ENCODE measurements around the gene SSPN. TPM values are rescaled to one million over a fixed set of nuclear protein-coding genes. Genes with fewer than 3 reads are reported as not detected.
"Not testable (repeated sequence)": the region's sequence is repeated elsewhere in the genome, so short reads cannot be mapped to it uniquely, and the experiment has no call there.

SSPN gene
- total RNA-seq, 1 experiment from 2014 or later: 1.4 TPM

- no peak for DNase-seq (ENCODE audit: low read depth)
Measured at GRCh38 chr12:26226629-26227360, 31.4 kb downstream of the SSPN start.

GRCh38 chr12:26227361-26227745 lies 32.0 kb downstream of the SSPN start:
- no peak for DNase-seq (ENCODE audit: low read depth)

- DNase-seq (ENCODE audit: low read depth): no peak
Measured at GRCh38 chr12:26229910-26230309, 34.5 kb downstream of the SSPN start.

- no peak for DNase-seq (ENCODE audit: low read depth)
Measured at GRCh38 chr12:26231470-26231869, 36.1 kb downstream of the SSPN start.

- DNase-seq (ENCODE audit: low read depth): no peak
Measured at GRCh38 chr12:26231921-26232320, 36.5 kb downstream of the SSPN start.

GRCh38 chr12:26233631-26234030 lies 38.3 kb downstream of the SSPN start:
- DNase-seq (ENCODE audit: low read depth): no peak

- DNase-seq (ENCODE audit: low read depth): not testable (repeated sequence)
Measured at GRCh38 chr12:26235465-26235864, 40.1 kb downstream of the SSPN start.

GRCh38 chr12:26238341-26239121 lies 43.2 kb downstream of the SSPN start:
- DNase-seq (ENCODE audit: low read depth): no peak

GRCh38 chr12:26239122-26239851 lies 43.9 kb downstream of the SSPN start:
- DNase-seq (ENCODE audit: low read depth): peak; percentile 98

GRCh38 chr12:26239852-26240815 lies 44.8 kb downstream of the SSPN start:
- no peak for DNase-seq (ENCODE audit: low read depth)

- DNase-seq (ENCODE audit: low read depth): no peak
Measured at GRCh38 chr12:26241080-26241479, 45.7 kb downstream of the SSPN start.

GRCh38 chr12:26242683-26243082 lies 47.3 kb downstream of the SSPN start:
- no peak for DNase-seq (ENCODE audit: low read depth)

GRCh38 chr12:26244503-26244902 lies 49.1 kb downstream of the SSPN start:
- no peak for DNase-seq (ENCODE audit: low read depth)

- no peak for DNase-seq (ENCODE audit: low read depth)
Measured at GRCh38 chr12:26245175-26245942, 50.0 kb downstream of the SSPN start.

- DNase-seq (ENCODE audit: low read depth): no peak
Measured at GRCh38 chr12:26246483-26247164, 51.3 kb downstream of the SSPN start.

- no peak for DNase-seq (ENCODE audit: low read depth)
Measured at GRCh38 chr12:26247873-26248272, 52.5 kb downstream of the SSPN start.

GRCh38 chr12:26250801-26251200 lies 55.4 kb downstream of the SSPN start:
- no peak for DNase-seq (ENCODE audit: low read depth)

- no peak for DNase-seq (ENCODE audit: low read depth)
Measured at GRCh38 chr12:26251600-26251999, 56.2 kb downstream of the SSPN start.

- no peak for DNase-seq (ENCODE audit: low read depth)
Measured at GRCh38 chr12:26252946-26253345, 57.6 kb downstream of the SSPN start.
